ENCODE data around the gene NAPB.

The NAPB gene

GRCh38 chr20:23404196-23404595 lies 17.1 kb downstream of the NAPB start:
- no peak for DNase-seq

GRCh38 chr20:23403751-23404150 lies 17.5 kb downstream of the NAPB start:
- DNase-seq = no peak

GRCh38 chr20:23401051-23401450 lies 20.2 kb downstream of the NAPB start:
- DNase-seq = no peak

- peak; percentile 15 for DNase-seq
Observed at GRCh38 chr20:23399568-23400241, 21.6 kb downstream of the NAPB start.

GRCh38 chr20:23397961-23398360 lies 23.3 kb downstream of the NAPB start:
- no peak for DNase-seq

DNA sequence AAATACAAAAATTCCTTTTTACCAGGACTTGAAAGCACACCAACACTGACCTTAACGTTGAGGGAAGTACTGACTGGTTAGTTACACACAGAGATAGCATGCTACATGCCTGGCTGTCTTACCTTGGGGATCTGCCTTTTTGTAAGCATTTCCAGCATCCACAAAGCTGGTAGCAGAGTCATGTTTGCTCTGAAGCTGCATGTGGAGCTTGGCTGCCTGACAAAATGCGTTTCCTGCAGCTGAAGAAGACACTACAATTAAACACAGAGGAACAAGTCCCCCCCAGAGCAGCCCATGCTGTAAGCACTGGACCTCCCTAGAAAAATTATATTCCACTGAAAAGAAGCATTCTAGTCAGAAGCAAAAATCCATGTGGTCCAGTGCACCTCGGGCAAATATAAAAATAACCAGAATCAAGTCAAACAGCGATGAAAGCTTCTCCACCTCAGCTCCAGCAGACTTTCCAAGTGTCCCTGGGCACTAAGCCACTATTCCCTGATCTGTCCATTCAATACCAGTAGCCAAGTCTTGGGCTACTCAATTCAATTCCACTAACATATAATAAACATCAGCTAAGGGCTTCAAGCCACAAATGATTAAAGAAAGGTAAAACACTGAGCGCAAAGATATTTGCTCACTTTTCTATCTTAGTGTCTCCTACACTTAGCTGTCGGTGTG lies 24.2 kb downstream of the NAPB start:
- no peak for DNase-seq

- no peak for DNase-seq
Observed at GRCh38 chr20:23393996-23394775, 27.1 kb downstream of the NAPB start.

DNA sequence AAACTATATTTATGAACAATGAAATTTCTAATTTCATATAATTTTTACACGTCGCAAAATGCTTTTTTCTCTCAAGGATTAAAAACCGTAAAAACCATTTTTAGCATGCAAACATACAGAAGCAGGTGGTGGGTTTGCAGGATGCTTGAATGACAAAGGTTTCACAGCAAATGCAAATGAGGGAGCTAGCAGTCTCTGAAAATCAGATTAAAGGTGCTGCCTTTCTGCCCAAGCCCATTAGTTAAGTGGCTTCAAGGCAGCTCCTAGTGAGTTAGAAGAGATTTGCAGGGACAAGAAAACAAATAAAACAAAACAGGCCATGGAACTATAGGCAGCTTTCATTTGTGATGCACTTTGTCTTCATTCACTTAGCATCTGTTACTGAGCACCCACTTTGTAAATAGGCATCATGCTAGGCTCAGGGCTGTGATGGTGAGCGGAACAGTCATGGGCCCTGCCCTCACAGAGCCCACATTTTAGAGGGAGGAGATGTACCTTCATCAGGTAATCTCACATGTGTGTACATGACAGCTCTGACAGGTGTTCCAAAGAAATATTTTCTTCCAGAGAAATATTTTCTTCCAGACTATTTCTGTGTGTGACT lies 29.5 kb downstream of the NAPB start:
- DNase-seq = no peak

- DNase-seq = no peak
Observed at GRCh38 chr20:23390091-23390774, 31.1 kb downstream of the NAPB start.

GRCh38 chr20:23387118-23387443 lies 34.2 kb downstream of the NAPB start:
- peak; percentile 67 for DNase-seq

DNA sequence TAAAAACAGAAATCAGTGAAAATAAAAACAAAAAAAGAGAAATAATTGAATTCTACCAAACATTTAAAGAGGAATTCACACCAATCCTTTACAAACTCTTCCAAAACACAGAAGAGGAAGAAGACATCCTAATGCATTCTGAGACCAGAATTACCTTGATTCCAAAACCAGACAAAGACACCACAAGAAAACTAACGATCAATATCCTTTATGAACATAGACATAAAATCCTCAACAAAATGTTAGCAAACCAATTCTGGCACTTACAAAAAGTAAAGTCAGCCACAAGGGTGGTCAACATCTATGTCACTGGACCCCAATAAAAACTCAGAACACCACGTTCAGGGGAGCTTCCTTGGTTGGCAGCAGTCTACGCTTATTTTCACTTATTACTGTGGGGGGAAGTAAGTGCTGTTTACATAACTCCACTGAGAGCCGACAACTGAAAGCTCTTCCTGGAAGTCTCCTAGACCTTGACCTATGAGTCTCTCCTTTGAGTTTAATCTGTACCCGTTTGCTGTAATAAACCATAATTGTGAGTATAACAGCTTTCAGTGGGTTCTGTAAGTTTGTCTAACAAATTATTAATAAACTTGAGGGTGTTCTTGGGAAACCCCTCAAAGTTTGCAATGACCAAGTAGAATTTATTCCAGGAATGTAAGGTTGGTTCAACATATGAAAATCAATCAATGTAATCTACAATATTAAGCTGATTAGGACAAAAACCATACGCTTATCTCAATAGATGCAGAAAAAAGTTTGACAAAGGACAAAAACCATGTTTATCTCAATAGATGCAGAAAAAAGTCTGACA lies 34.8 kb downstream of the NAPB start:
- no peak for DNase-seq

- no peak for DNase-seq
Observed at GRCh38 chr20:23381876-23382275, 39.4 kb downstream of the NAPB start.

DNA sequence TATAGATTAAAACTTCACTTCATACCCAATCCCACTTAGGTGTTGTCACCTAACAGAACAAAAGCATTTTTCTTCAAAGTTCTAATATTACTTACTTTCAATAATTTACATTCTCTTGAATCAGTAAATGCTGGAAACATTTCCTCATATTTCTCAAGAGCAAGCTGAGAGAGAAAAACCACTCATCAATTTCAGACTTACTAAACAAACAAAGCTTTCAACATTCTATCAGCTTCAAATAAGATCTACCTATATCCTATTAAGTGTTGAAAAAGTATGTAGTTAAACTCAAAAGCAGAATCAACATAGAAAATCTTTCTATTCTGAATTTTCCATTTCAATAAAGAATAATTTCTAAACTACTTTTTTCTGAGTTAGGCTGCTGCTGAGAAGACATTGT lies 41.5 kb downstream of the NAPB start:
- no peak for DNase-seq

- DNase-seq = no peak
Observed at GRCh38 chr20:23375827-23376226, 45.5 kb downstream of the NAPB start.

DNA sequence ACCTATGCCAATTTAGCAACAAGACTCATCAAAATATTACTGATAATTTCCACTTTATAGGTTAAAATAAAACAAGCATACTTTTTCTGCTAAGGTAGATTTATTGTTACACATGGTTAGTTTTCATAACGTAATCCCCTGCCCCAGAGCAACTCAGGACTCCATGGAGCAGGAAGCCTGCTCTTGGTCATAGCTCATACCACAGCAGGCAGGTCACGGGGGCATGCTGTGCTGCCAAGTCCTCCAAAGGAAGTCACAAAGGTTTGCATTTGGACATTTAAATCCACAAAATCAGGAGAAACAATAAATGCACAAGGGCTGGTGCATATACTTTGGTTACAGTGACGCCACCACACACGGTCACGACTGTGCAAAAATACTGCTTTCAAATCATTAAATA lies 46.8 kb downstream of the NAPB start:
- DNase-seq = no peak

- no peak for DNase-seq
Observed at GRCh38 chr20:23371496-23371895, 49.8 kb downstream of the NAPB start.

GRCh38 chr20:23370873-23371272 lies 50.4 kb downstream of the NAPB start:
- no peak for DNase-seq

- DNase-seq = no peak
Observed at GRCh38 chr20:23370274-23370673, 51.0 kb downstream of the NAPB start.

GRCh38 chr20:23369072-23369823 lies 52.0 kb downstream of the NAPB start:
- no peak for DNase-seq

DNA sequence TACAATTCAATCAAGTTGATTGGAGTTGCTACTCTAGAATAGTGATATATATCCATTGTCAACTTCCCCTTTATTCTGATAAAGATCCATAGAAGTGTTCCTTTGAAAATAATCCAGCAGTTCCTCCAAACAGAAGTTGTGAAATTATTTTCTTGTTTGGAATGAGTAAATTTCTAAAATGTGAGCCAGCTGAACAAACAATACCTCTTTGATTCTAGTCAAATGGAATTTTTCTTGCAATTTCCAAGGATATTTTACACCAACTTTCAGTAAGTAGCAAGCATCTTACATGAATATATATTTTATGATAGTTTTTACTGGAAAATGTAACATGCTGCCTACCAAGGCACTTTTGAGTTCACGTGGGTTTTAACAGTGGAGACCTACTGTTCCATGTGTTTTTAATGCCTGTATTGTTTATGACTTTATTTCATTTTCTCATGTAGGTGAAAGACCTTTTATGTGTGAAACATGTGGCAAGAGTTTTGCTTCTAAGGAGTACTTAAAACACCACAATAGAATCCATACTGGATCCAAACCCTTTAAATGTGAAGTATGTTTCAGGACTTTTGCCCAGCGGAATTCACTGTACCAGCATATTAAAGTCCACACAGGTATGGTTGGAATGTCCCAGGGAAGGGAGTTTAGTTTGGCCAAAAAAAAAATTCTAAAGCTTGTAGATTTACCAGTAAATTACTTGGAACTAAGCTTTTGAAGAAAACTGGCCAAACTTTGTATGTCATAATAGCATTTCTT lies 52.8 kb downstream of the NAPB start:
- DNase-seq = peak; percentile 12

DNA sequence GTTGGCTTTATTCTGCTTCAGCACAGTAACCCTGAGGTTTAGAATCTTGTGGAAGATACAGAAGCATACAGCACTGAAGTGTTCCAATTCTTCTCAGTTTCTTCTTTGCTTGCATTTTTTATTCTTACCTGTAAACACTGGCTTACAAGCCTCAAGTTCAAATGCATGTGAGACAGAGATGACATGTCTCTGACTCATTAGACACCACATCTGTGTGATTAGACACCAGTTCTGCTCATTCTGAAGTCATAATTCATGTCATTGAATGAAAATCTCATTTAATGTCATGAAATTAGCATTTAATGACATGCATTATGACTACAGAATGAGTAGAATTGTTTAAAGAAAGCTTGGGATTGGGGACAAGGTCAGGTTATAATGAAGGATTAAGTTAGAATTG lies 53.5 kb downstream of the NAPB start:
- peak; percentile 11 for DNase-seq
